ENCODE results near the gene OMG. TPM values are rescaled to one million over a fixed set of nuclear protein-coding genes. Genes with fewer than 3 reads are reported as not detected.

OMG gene
- total and polyA plus RNA-seq, 2 donors (not counting 3 experiments of a cell fraction or from before 2014, with no cell fraction given): 0.86 TPM; not detected in 1

DNA sequence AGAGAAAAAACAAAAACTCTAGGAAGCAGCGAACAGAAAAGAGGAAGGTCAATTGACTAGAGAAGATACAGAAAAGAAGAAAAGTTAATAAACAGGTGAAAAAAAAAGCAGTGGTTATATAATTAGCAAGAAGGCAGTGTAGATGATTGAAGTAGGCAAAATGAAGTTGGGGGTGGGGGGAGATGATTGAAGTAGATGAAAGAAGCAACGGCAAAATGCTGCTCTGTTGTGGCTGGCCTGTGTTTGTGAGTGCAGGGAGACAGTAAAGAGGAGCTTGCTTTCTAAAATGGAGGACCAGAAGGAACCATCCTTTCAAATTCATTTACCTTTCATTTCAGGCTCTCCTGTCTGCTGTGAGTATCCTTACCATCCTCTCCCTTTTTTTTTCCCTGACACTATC lies 13.2 kb upstream of the OMG start:
- Histone ChIP-seq H3K4me3 (replicated peaks in 1 of 3; ENCODE audit: insufficient read depth in 1 of 3, low read depth in 1 of 3, low read length in 3 of 3) (no peak overlapping the region), H3K4me2 (ENCODE audit: insufficient read depth, low read length) (no peak overlapping the region), H3K27me3 (ENCODE audit: control insufficient read depth in 2 of 2, insufficient read depth in 2 of 2, low read length in 2 of 2) (no peaks in the 10 kb centered on the region), H3K36me3 (ENCODE audit: control insufficient read depth in 2 of 2, extremely low read depth in 1 of 2, insufficient read depth in 2 of 2, low read length in 2 of 2) (no peaks in the 10 kb centered on the region), H4K20me1 (replicated peaks; ENCODE audit: control insufficient read depth, extremely low read depth, insufficient read depth, low read length) (no peaks in the 10 kb centered on the region), H3K27ac (ENCODE audit: insufficient read depth, low read depth, low read length) (no peak overlapping the region), H3K9me3 (replicated peaks; ENCODE audit: control insufficient read depth, insufficient read depth, low read length) (no peaks in the 10 kb centered on the region), H3K9ac (replicated peaks; ENCODE audit: extremely low read depth, insufficient read depth, low read length) (no peak overlapping the region), H3K79me2 (ENCODE audit: control insufficient read depth, insufficient read depth, low read length) (peaks cover 5% of the 10 kb centered on the region), H3K4me1 (ENCODE audit: control insufficient read depth, extremely low read depth, insufficient read depth, low read length) (peaks cover 21% of the 10 kb centered on the region), H2AFZ (ENCODE audit: low read depth, low read length) (no peak overlapping the region), H3K9me1 (replicated peaks; ENCODE audit: control insufficient read depth, extremely low read depth, insufficient read depth, low read length) (no peaks in the 10 kb centered on the region)
- TF ChIP-seq POLR2A (IDR thresholded peaks at IDR 0.05; ENCODE audit: low read depth, low read length): no peak
- TF ChIP-seq, protein P1, sequence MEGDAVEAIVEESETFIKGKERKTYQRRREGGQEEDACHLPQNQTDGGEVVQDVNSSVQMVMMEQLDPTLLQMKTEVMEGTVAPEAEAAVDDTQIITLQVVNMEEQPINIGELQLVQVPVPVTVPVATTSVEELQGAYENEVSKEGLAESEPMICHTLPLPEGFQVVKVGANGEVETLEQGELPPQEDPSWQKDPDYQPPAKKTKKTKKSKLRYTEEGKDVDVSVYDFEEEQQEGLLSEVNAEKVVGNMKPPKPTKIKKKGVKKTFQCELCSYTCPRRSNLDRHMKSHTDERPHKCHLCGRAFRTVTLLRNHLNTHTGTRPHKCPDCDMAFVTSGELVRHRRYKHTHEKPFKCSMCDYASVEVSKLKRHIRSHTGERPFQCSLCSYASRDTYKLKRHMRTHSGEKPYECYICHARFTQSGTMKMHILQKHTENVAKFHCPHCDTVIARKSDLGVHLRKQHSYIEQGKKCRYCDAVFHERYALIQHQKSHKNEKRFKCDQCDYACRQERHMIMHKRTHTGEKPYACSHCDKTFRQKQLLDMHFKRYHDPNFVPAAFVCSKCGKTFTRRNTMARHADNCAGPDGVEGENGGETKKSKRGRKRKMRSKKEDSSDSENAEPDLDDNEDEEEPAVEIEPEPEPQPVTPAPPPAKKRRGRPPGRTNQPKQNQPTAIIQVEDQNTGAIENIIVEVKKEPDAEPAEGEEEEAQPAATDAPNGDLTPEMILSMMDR (IDR thresholded peaks at IDR 0.05; ENCODE audit: extremely low read depth in 1 of 2, insufficient read depth in 1 of 2, low read depth in 1 of 2, low read length in 2 of 2): no peak
- no peak for TF ChIP-seq GATA2 (IDR thresholded peaks at IDR 0.05; ENCODE audit: insufficient read depth, insufficient read length, low read depth, low read length)
- TF ChIP-seq, protein P2, sequence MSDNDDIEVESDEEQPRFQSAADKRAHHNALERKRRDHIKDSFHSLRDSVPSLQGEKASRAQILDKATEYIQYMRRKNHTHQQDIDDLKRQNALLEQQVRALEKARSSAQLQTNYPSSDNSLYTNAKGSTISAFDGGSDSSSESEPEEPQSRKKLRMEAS (IDR thresholded peaks at IDR 0.05; ENCODE audit: insufficient read depth, insufficient read length): no peak
- no peak for TF ChIP-seq POLR2AphosphoS5 (IDR thresholded peaks at IDR 0.05; ENCODE audit: insufficient read depth, low read depth, low read length)
- TF ChIP-seq FOS (IDR thresholded peaks at IDR 0.05; ENCODE audit: borderline replicate concordance, insufficient read depth, low read length): no peak
- no peak for TF ChIP-seq MYC (IDR thresholded peaks at IDR 0.05; ENCODE audit: low read depth, low read length)
- TF ChIP-seq EZH2 (IDR thresholded peaks at IDR 0.05; ENCODE audit: borderline replicate concordance, low read depth, low read length, severe bottlenecking): no peak
- TF ChIP-seq JUN (IDR thresholded peaks at IDR 0.05; ENCODE audit: borderline replicate concordance, insufficient read depth, insufficient read length, low read depth): no peak
- CTCF ChIA-PET: interaction anchor here (0.8 kb wide), 1 partner anchor 22 kb away, joined by 3 read pairs; no protein-coding TSS in a partner anchor
- DNase-seq (ENCODE audit: low read depth, low spot score) (no peak), FAIRE-seq (no peak)
- no TSS peak for BruUV-seq (replicated peaks)
- POLR2A ChIA-PET: interaction anchor here (0.6 kb wide), 1 partner anchor 174 kb away, joined by 4 read pairs; no protein-coding TSS in a partner anchor
- intact Hi-C loops (cut with micrococcal nuclease) (loop anchor here (5.0 kb wide), 1 partner anchor 43 kb away; no protein-coding TSS in a partner anchor), dilution Hi-C loops (cut with MboI; ENCODE audit: extremely low pct_ligation_motif_present, low sequenced_read_pairs) (no loop called here)
